ENCODE results near the gene ZNF891.

Gene ZNF891

GRCh38 chr12:133081159-133081780 lies 48.8 kb downstream of the ZNF891 start:
- CTCF ChIA-PET, result interaction anchor here (0.6 kb wide), 1 partner anchor 172 kb away, joined by 3 read pairs; no protein-coding TSS in a partner anchor
- Histone ChIP-seq H3K4me1 (ENCODE audit: control insufficient read depth, insufficient read depth, low read length) (no peaks in the 10 kb centered on the region), H3K27ac (ENCODE audit: extremely low read depth, low read depth, low read length) (peak overlapping the region; percentile 89), H3K4me3 (ENCODE audit: low read depth, low read length) (peak overlapping the region; percentile 79), H3K9me3 (ENCODE audit: control insufficient read depth, insufficient read depth, low read depth, low read length) (peaks cover 5% of the 10 kb centered on the region), H3K36me3 (ENCODE audit: control insufficient read depth in 2 of 2, insufficient read depth in 1 of 2, low read length in 2 of 2) (peaks cover 35 to 46% of the 10 kb centered on the region in 2 experiments)
- POLR2A ChIA-PET, result interaction anchor here (0.6 kb wide), 1 partner anchor 48 kb away, joined by 6 read pairs; no protein-coding TSS in a partner anchor
- TF ChIP-seq ZNF560 (tag by site-specific recombination; IDR thresholded peaks at IDR 0.05; ENCODE audit: borderline replicate concordance) (no peak), ZNF362 (tag by site-specific recombination; IDR thresholded peaks at IDR 0.05) (no peak), ZBTB48 (tag by site-specific recombination; IDR thresholded peaks at IDR 0.05) (no peak), ZEB2 (tag by site-specific recombination; IDR thresholded peaks at IDR 0.05) (no peak; the same call in 1 of the 2 replicates), ZNF16 (tag by site-specific recombination; IDR thresholded peaks at IDR 0.05; ENCODE audit: low read depth) (no peak), ZFP37 (tag by site-specific recombination; IDR thresholded peaks at IDR 0.05) (0 out of 2 replicates have a peak, but pooled peaks have one; percentile 9), ZNF26 (tag by site-specific recombination; IDR thresholded peaks at IDR 0.05) (no peak), ZBTB21 (tag by site-specific recombination; IDR thresholded peaks at IDR 0.05) (no peak), ZNF530 (tag by site-specific recombination; IDR thresholded peaks at IDR 0.05; ENCODE audit: low read depth) (no peak), ZBTB8A (tag by site-specific recombination; IDR thresholded peaks at IDR 0.05) (peak; percentile 68), ZFHX2 (tag by site-specific recombination; conservative IDR thresholded peaks at IDR 0.05) (no peak), SCRT1 (tag by site-specific recombination; IDR thresholded peaks at IDR 0.05; ENCODE audit: borderline replicate concordance) (no peak), MEIS1 (CRISPR knock-in tag; IDR thresholded peaks at IDR 0.05; ENCODE audit: borderline replicate concordance) (no peak), PATZ1 (tag by site-specific recombination; IDR thresholded peaks at IDR 0.05) (peak; percentile 24), ZBTB11 (tag by site-specific recombination; conservative IDR thresholded peaks at IDR 0.05; ENCODE audit: low read depth) (no peak), ZFP69B (tag by site-specific recombination; IDR thresholded peaks at IDR 0.05) (0 out of 2 replicates have a peak, but pooled peaks have one; percentile 2), ZNF654 (tag by site-specific recombination; IDR thresholded peaks at IDR 0.05; ENCODE audit: low read depth) (no peak), ZNF23 (tag by site-specific recombination; IDR thresholded peaks at IDR 0.05; ENCODE audit: borderline replicate concordance) (no peak), ZNF707 (tag by site-specific recombination; IDR thresholded peaks at IDR 0.05) (no peak), GLIS2 (tag by site-specific recombination; IDR thresholded peaks at IDR 0.05) (peak; percentile 64), ZNF394 (tag by site-specific recombination; IDR thresholded peaks at IDR 0.05; ENCODE audit: borderline replicate concordance) (0 out of 2 replicates have a peak, but pooled peaks have one; percentile 3), ZBTB20 (tag by site-specific recombination; IDR thresholded peaks at IDR 0.05) (peak; percentile 50; the same call in 1 of the 2 replicates)
- TF ChIP-seq, protein P1, sequence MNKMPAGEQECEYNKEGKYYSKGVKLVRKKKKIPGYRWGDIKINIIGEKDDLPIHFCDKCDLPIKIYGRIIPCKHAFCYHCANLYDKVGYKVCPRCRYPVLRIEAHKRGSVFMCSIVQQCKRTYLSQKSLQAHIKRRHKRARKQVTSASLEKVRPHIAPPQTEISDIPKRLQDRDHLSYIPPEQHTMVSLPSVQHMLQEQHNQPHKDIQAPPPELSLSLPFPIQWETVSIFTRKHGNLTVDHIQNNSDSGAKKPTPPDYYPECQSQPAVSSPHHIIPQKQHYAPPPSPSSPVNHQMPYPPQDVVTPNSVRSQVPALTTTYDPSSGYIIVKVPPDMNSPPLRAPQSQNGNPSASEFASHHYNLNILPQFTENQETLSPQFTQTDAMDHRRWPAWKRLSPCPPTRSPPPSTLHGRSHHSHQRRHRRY (tag by site-specific recombination; IDR thresholded peaks at IDR 0.05), result no peak
- TF ChIP-seq, protein P2, sequence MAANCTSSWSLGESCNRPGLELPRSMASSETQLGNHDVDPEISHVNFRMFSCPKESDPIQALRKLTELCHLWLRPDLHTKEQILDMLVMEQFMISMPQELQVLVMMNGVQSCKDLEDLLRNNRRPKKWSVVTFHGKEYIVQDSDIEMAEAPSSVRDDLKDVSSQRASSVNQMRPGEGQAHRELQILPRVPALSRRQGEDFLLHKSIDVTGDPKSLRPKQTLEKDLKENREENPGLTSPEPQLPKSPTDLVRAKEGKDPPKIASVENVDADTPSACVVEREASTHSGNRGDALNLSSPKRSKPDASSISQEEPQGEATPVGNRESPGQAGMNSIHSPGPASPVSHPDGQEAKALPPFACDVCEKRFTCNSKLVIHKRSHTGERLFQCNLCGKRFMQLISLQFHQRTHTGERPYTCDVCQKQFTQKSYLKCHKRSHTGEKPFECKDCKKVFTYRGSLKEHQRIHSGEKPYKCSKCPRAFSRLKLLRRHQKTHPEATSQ (tag by site-specific recombination; IDR thresholded peaks at IDR 0.05), result no peak
- TF ChIP-seq, protein P3, sequence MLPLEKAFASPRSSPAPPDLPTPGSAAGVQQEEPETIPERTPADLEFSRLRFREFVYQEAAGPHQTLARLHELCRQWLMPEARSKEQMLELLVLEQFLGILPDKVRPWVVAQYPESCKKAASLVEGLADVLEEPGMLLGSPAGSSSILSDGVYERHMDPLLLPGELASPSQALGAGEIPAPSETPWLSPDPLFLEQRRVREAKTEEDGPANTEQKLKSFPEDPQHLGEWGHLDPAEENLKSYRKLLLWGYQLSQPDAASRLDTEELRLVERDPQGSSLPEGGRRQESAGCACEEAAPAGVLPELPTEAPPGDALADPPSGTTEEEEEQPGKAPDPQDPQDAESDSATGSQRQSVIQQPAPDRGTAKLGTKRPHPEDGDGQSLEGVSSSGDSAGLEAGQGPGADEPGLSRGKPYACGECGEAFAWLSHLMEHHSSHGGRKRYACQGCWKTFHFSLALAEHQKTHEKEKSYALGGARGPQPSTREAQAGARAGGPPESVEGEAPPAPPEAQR (tag by site-specific recombination; IDR thresholded peaks at IDR 0.05), result no peak

All from HEK293 (cell line).